H9 (cell line): ENCODE data around the gene SMC5. TPM values are rescaled to one million over a fixed set of nuclear protein-coding genes. Genes with fewer than 3 reads are reported as not detected.
"Not testable (repeated sequence)": the region's sequence is repeated elsewhere in the genome, so short reads cannot be mapped to it uniquely, and the experiment has no call there.

Experiments
- DNase-seq: peaks from one replicate; pipeline ENCODE4 v3.0.0-alpha.2; 2017
- H2AFZ ChIP-seq: one replicate; pipeline ENCODE4 v1.6.1; 2013; ENCODE audit warnings: mild to moderate bottlenecking, low read length, control low read depth, moderate library complexity
- H2AK5ac ChIP-seq: 2 replicates; pipeline ENCODE4 v1.6.1; 2013; ENCODE audit warnings: low read length, control low read depth, mixed read lengths; ENCODE audit not compliant: insufficient read length
- H2BK120ac ChIP-seq: one replicate; pipeline ENCODE4 v1.6.1; 2013; ENCODE audit warnings: low read depth, mild to moderate bottlenecking, low read length, control low read depth, inconsistent platforms; ENCODE audit not compliant: poor library complexity, severe bottlenecking
- H2BK12ac ChIP-seq: 2 replicates; pipeline ENCODE4 v1.6.1; 2013; ENCODE audit warnings: low read length, control low read depth, mixed read lengths, low read depth; ENCODE audit not compliant: insufficient read length
- H2BK15ac ChIP-seq: 2 replicates; pipeline ENCODE4 v1.6.1; 2013; ENCODE audit warnings: low read depth, low read length, control low read depth
- H2BK20ac ChIP-seq: one replicate; pipeline ENCODE4 v1.6.1; 2013; ENCODE audit warnings: low read depth, mild to moderate bottlenecking, low read length, control low read depth, inconsistent platforms; ENCODE audit not compliant: poor library complexity, severe bottlenecking
- H2BK5ac ChIP-seq: 2 replicates; pipeline ENCODE4 v1.6.1; 2013; ENCODE audit warnings: low read length, control low read depth, mixed read lengths; ENCODE audit not compliant: insufficient read length
- H3K14ac ChIP-seq: 2 replicates; pipeline ENCODE4 v1.6.1; 2013; ENCODE audit warnings: low read length, control low read depth; ENCODE audit not compliant: insufficient read depth
- H3K18ac ChIP-seq: 2 replicates; pipeline ENCODE4 v1.6.1; 2013; ENCODE audit warnings: low read depth, mild to moderate bottlenecking, mixed read lengths, low read length, control low read depth; ENCODE audit not compliant: insufficient read length
- H3K23ac ChIP-seq: 2 replicates; pipeline ENCODE4 v1.6.1; 2013; ENCODE audit warnings: low read length, control low read depth, mixed read lengths, low read depth; ENCODE audit not compliant: insufficient read length
- H3K23me2 ChIP-seq: 2 replicates; pipeline ENCODE4 v1.6.1; 2013; ENCODE audit warnings: low read depth, mild to moderate bottlenecking, mixed read lengths, low read length, control low read depth; ENCODE audit not compliant: insufficient read length, poor library complexity, severe bottlenecking
- H3K27ac ChIP-seq: 2 replicates; pipeline ENCODE4 v1.5.1; 2013; ENCODE audit warnings: low read length, control low read depth, mixed read lengths, low read depth; ENCODE audit not compliant: insufficient read length
- H3K27me3 ChIP-seq: 2 replicates; pipeline ENCODE4 v1.6.1; 2013; ENCODE audit warnings: low read length, control low read depth, inconsistent platforms; ENCODE audit not compliant: insufficient read depth
- H3K4ac ChIP-seq: 2 replicates; pipeline ENCODE4 v1.6.1; 2013; ENCODE audit warnings: low read depth, mild to moderate bottlenecking, control low read depth, inconsistent platforms, low read length, moderate library complexity
- H3K4me1 ChIP-seq: 2 replicates; pipeline ENCODE4 v1.6.1; 2013; ENCODE audit warnings: low read length, control low read depth, inconsistent platforms; ENCODE audit not compliant: insufficient read depth
- H3K4me2 ChIP-seq: 2 replicates; pipeline ENCODE4 v1.6.1; 2013; ENCODE audit warnings: low read length, control low read depth, mixed read lengths; ENCODE audit not compliant: insufficient read length, insufficient read depth
- H3K56ac ChIP-seq: 2 replicates; pipeline ENCODE4 v1.6.1; 2013; ENCODE audit warnings: low read depth, mild to moderate bottlenecking, mixed read lengths, low read length, control low read depth; ENCODE audit not compliant: insufficient read length
- H3K79me1 ChIP-seq: 2 replicates; pipeline ENCODE4 v1.6.1; 2013; ENCODE audit warnings: low read depth, mild to moderate bottlenecking, moderate library complexity, low read length, control low read depth, inconsistent platforms; ENCODE audit not compliant: insufficient read depth, poor library complexity, severe bottlenecking
- H3K79me2 ChIP-seq: 2 replicates; pipeline ENCODE4 v1.6.1; 2013; ENCODE audit warnings: low read length, control low read depth, inconsistent platforms; ENCODE audit not compliant: insufficient read depth
- H3K9ac ChIP-seq: 2 replicates; pipeline ENCODE4 v1.6.1; 2013; ENCODE audit warnings: low read length, control low read depth, mixed read lengths; ENCODE audit not compliant: insufficient read length; ENCODE audit errors: extremely low read depth
- H3K9me3 ChIP-seq: one replicate; pipeline ENCODE4 v1.6.1; 2013; ENCODE audit warnings: low read depth, low read length, inconsistent platforms; ENCODE audit not compliant: control insufficient read depth
- H3T11ph ChIP-seq: one replicate; pipeline ENCODE4 v1.6.1; 2013; ENCODE audit warnings: mild to moderate bottlenecking, low read length, control low read depth, inconsistent platforms
- H4K20me1 ChIP-seq: one replicate; pipeline ENCODE4 v1.6.1; 2013; ENCODE audit not compliant: control insufficient read depth, insufficient read length, insufficient read depth
- H4K5ac ChIP-seq: 2 replicates; pipeline ENCODE4 v1.6.1; 2013; ENCODE audit warnings: low read depth, mild to moderate bottlenecking, mixed read lengths, low read length, control low read depth; ENCODE audit not compliant: insufficient read length
- H4K8ac ChIP-seq: replicated peaks from 2 replicates; pipeline ENCODE4 v1.6.1; 2013; ENCODE audit warnings: low read length, control low read depth, mixed read lengths, low read depth; ENCODE audit not compliant: insufficient read length
- H4K91ac ChIP-seq: 2 replicates; pipeline ENCODE4 v1.6.1; 2013; ENCODE audit warnings: low read depth, mild to moderate bottlenecking, moderate library complexity, mixed read lengths, low read length, control low read depth; ENCODE audit not compliant: insufficient read length
- H3K27ac Mint-ChIP-seq, 3 experiments: 2 replicates in 2 of 3; 3 replicates in 1 of 3; pipeline ENCODE4 v1.8.0; 2020 to 2021; ENCODE audit warnings: mixed read lengths in 3 of 3, mild to moderate bottlenecking in 1 of 3, moderate library complexity in 1 of 3
- H3K27me3 Mint-ChIP-seq: 2 replicates; pipeline ENCODE4 v1.8.0; 2021; ENCODE audit warnings: low read depth, mild to moderate bottlenecking, moderate library complexity, mixed read lengths
- H3K36me3 Mint-ChIP-seq, 3 experiments: 2 replicates in 2 of 3; 3 replicates in 1 of 3; pipeline ENCODE4 v1.8.0; 2020 to 2021; ENCODE audit warnings: low read depth in 3 of 3, mixed read lengths in 3 of 3; ENCODE audit not compliant: insufficient read depth in 1 of 3
- H3K4me1 Mint-ChIP-seq, 2 experiments: 2 replicates each; pipeline ENCODE4 v1.8.0; 2020; ENCODE audit warnings: mixed read lengths in 2 of 2
- H3K4me3 Mint-ChIP-seq, 2 experiments: 2 replicates in 1 of 2; 3 replicates in 1 of 2; pipeline ENCODE4 v1.8.0; 2020 to 2021; ENCODE audit warnings: mild to moderate bottlenecking in 2 of 2, mixed read lengths in 2 of 2, moderate library complexity in 1 of 2
- H3K9me3 Mint-ChIP-seq, 2 experiments: 2 replicates in 1 of 2; 3 replicates in 1 of 2; pipeline ENCODE4 v1.8.0; 2020; ENCODE audit warnings: mild to moderate bottlenecking in 2 of 2, mixed read lengths in 2 of 2, moderate library complexity in 1 of 2
- CTCF ChIP-seq: fragments of 200-600 bp; sonication (generic); conservative IDR thresholded peaks from 3 replicates; pipeline ENCODE4 v1.8.0; 2021; ENCODE audit warnings: antibody characterized with exemption, mild to moderate bottlenecking
- WGBS: extraction: QIAGEN DNeasy Blood & Tissue Kit; methylation state at CpG from one replicate; pipeline ENCODE4 v1.1.7; 2013; ENCODE audit warnings: missing lambda C conversion rate, low lambda C conversion rate, mixed read lengths; ENCODE audit not compliant: insufficient read length; ENCODE audit errors: extremely low coverage; 5-methylcytosine and 5-hydroxymethylcytosine counted together
- total RNA-seq: library from RNA; stranded (reverse); gene quantifications from 2 replicates; pipeline ENCODE4 v1.2.1, GENCODE V29; 2021

SMC5 gene
- total RNA-seq, 1 experiment from 2014 or later = 29.6 TPM

- no peak overlapping the region for H2BK5ac ChIP-seq
- no peak overlapping the region for H2BK15ac ChIP-seq
- Mint-ChIP-seq H3K27me3 (peaks cover 17% of the 10 kb centered on the region), H3K36me3 (no peaks in the 10 kb centered on the region), H3K27ac (no peak overlapping the region), H3K4me3 (no peak overlapping the region), H3K4me1 (0 out of 4 replicates have a peak, but pooled peaks cover 0 to under 1% of the 10 kb centered on the region in 2 experiments), H3K9me3 (no peaks in the 10 kb centered on the region)
- no peaks in the 10 kb centered on the region for H3K79me1 ChIP-seq
- H4K5ac ChIP-seq = no peak overlapping the region
- H3K27ac ChIP-seq = no peak overlapping the region
- H3K18ac ChIP-seq = no peak overlapping the region
- no peak for DNase-seq
- no peak overlapping the region for H3K4me2 ChIP-seq
- no peak overlapping the region for H3K56ac ChIP-seq
- H3K14ac ChIP-seq = no peak overlapping the region
- H3K23ac ChIP-seq = no peak overlapping the region
- H2BK12ac ChIP-seq = no peak overlapping the region
- H2BK20ac ChIP-seq = no peak overlapping the region
- H3K23me2 ChIP-seq = no peaks in the 10 kb centered on the region
- H3K4ac ChIP-seq = no peak overlapping the region
- H2AFZ ChIP-seq = no peak overlapping the region
- H3K9ac ChIP-seq = no peak overlapping the region
- no peak for TF ChIP-seq CTCF
- H3T11ph ChIP-seq = no peak overlapping the region
- no CpG with 5 or more reads among the region's 5 CpGs for WGBS
- H4K91ac ChIP-seq = no peak overlapping the region
- H3K4me1 ChIP-seq = no peaks in the 10 kb centered on the region
- no peaks in the 10 kb centered on the region for H3K27me3 ChIP-seq
- no peaks in the 10 kb centered on the region for H3K79me2 ChIP-seq
- no peaks in the 10 kb centered on the region for H4K20me1 ChIP-seq
- H2BK120ac ChIP-seq = no peak overlapping the region
- no peak overlapping the region for H2AK5ac ChIP-seq
- no peaks in the 10 kb centered on the region for H3K9me3 ChIP-seq
- no peak overlapping the region for H4K8ac ChIP-seq
These were observed 141.5 kb downstream of the SMC5 start for GRCh38 chr9:70400107-70400892.

GRCh38 chr9:70401241-70401640 is 142.5 kb downstream of the SMC5 start:
- H3K9ac ChIP-seq, H3K4ac ChIP-seq, H2BK20ac ChIP-seq, H2BK12ac ChIP-seq, H3K18ac ChIP-seq, H4K8ac ChIP-seq, H3K27me3 ChIP-seq, H3K4me1 Mint-ChIP-seq, H2AK5ac ChIP-seq, H3K79me1 ChIP-seq, H2BK120ac ChIP-seq, DNase-seq, H3T11ph ChIP-seq, H2BK5ac ChIP-seq, H3K27ac Mint-ChIP-seq, H4K5ac ChIP-seq, H3K14ac ChIP-seq, H3K79me2 ChIP-seq, H3K4me3 Mint-ChIP-seq, H4K91ac ChIP-seq, H3K23me2 ChIP-seq, H3K36me3 Mint-ChIP-seq, H2BK15ac ChIP-seq, H3K56ac ChIP-seq, H3K4me2 ChIP-seq, H3K23ac ChIP-seq, H3K4me1 ChIP-seq, H3K9me3 ChIP-seq, H4K20me1 ChIP-seq, H2AFZ ChIP-seq, H3K9me3 Mint-ChIP-seq, H3K27ac ChIP-seq: not testable (repeated sequence)
- WGBS = no CpG with 5 or more reads among the region's 6 CpGs
- H3K27me3 Mint-ChIP-seq = peaks cover 17% of the 10 kb centered on the region
